ENCODE data around the gene TSPAN5.

Gene TSPAN5

GRCh38 chr4:98634061-98634460 is 24.4 kb downstream of the TSPAN5 start:
- H3K79me2 ChIP-seq (ENCODE audit: insufficient read depth, low read length), result peaks cover 57% of the 10 kb centered on the region
- no peaks in the 10 kb centered on the region for H3K9me3 ChIP-seq (ENCODE audit: insufficient read depth, low read depth, low read length)
- H3K4me1 ChIP-seq (ENCODE audit: insufficient read depth, low read length, poor library complexity, severe bottlenecking), result peaks cover 11% of the 10 kb centered on the region
- H3F3A ChIP-seq (ENCODE audit: low read depth), result no peaks in the 10 kb centered on the region
- no peak overlapping the region for H3K4me3 ChIP-seq (ENCODE audit: low read length, poor library complexity, severe bottlenecking)
- H2AFZ ChIP-seq (ENCODE audit: low read length), result no peak overlapping the region
- H3K27me3 ChIP-seq (ENCODE audit: insufficient read depth, low read length, poor library complexity, severe bottlenecking), result no peaks in the 10 kb centered on the region
- H3K4me2 ChIP-seq (ENCODE audit: low read depth, low read length, poor library complexity, severe bottlenecking), result no peak overlapping the region
- H3K9me2 ChIP-seq (replicated peaks; ENCODE audit: low read depth, low read length), result no peaks in the 10 kb centered on the region
- TF ChIP-seq EZH2phosphoT487 (IDR thresholded peaks at IDR 0.05; ENCODE audit: borderline replicate concordance) (no peak), CTCF (conservative IDR thresholded peaks at IDR 0.05; ENCODE audit: low read length) (no peak)
- no peak overlapping the region for H3K9ac ChIP-seq (ENCODE audit: low read depth, low read length, poor library complexity, severe bottlenecking)
- H3K36me3 ChIP-seq (ENCODE audit: insufficient read depth, low read length), result no peaks in the 10 kb centered on the region
- no peaks in the 10 kb centered on the region for H4K20me1 ChIP-seq (ENCODE audit: insufficient read depth, low read length, poor library complexity, severe bottlenecking)

- Histone ChIP-seq H4K20me1 (ENCODE audit: insufficient read depth, low read length, poor library complexity, severe bottlenecking) (no peaks in the 10 kb centered on the region), H3K9me3 (ENCODE audit: insufficient read depth, low read depth, low read length) (no peaks in the 10 kb centered on the region), H3K9me2 (replicated peaks; ENCODE audit: low read depth, low read length) (no peaks in the 10 kb centered on the region), H2AFZ (ENCODE audit: low read length) (no peak overlapping the region), H3F3A (ENCODE audit: low read depth) (no peaks in the 10 kb centered on the region), H3K9ac (ENCODE audit: low read depth, low read length, poor library complexity, severe bottlenecking) (no peak overlapping the region), H3K4me1 (ENCODE audit: insufficient read depth, low read length, poor library complexity, severe bottlenecking) (peaks cover 11% of the 10 kb centered on the region), H3K27me3 (ENCODE audit: insufficient read depth, low read length, poor library complexity, severe bottlenecking) (no peaks in the 10 kb centered on the region), H3K4me2 (ENCODE audit: low read depth, low read length, poor library complexity, severe bottlenecking) (no peak overlapping the region), H3K36me3 (ENCODE audit: insufficient read depth, low read length) (no peaks in the 10 kb centered on the region), H3K79me2 (ENCODE audit: insufficient read depth, low read length) (peaks cover 49% of the 10 kb centered on the region), H3K4me3 (ENCODE audit: low read length, poor library complexity, severe bottlenecking) (no peak overlapping the region)
- no peak for TF ChIP-seq CTCF (conservative IDR thresholded peaks at IDR 0.05; ENCODE audit: low read length)
- no peak for TF ChIP-seq EZH2phosphoT487 (IDR thresholded peaks at IDR 0.05; ENCODE audit: borderline replicate concordance)
Measured at GRCh38 chr4:98633159-98633558, 25.3 kb downstream of the TSPAN5 start.

- Histone ChIP-seq H3K27me3 (ENCODE audit: insufficient read depth, low read length, poor library complexity, severe bottlenecking) (no peaks in the 10 kb centered on the region), H3K4me1 (ENCODE audit: insufficient read depth, low read length, poor library complexity, severe bottlenecking) (peaks cover 11% of the 10 kb centered on the region), H3K4me3 (ENCODE audit: low read length, poor library complexity, severe bottlenecking) (no peak overlapping the region), H3K9ac (ENCODE audit: low read depth, low read length, poor library complexity, severe bottlenecking) (no peak overlapping the region), H3K9me2 (replicated peaks; ENCODE audit: low read depth, low read length) (no peaks in the 10 kb centered on the region), H3K36me3 (ENCODE audit: insufficient read depth, low read length) (no peaks in the 10 kb centered on the region), H3K9me3 (ENCODE audit: insufficient read depth, low read depth, low read length) (no peaks in the 10 kb centered on the region), H3K79me2 (ENCODE audit: insufficient read depth, low read length) (peaks cover 42% of the 10 kb centered on the region; the same call in 1 of the 2 replicates), H2AFZ (ENCODE audit: low read length) (no peak overlapping the region), H3K4me2 (ENCODE audit: low read depth, low read length, poor library complexity, severe bottlenecking) (no peak overlapping the region), H4K20me1 (ENCODE audit: insufficient read depth, low read length, poor library complexity, severe bottlenecking) (no peaks in the 10 kb centered on the region), H3F3A (ENCODE audit: low read depth) (no peaks in the 10 kb centered on the region)
- TF ChIP-seq CTCF (conservative IDR thresholded peaks at IDR 0.05; ENCODE audit: low read length), result no peak
- TF ChIP-seq EZH2phosphoT487 (IDR thresholded peaks at IDR 0.05; ENCODE audit: borderline replicate concordance), result no peak
Measured at GRCh38 chr4:98632258-98632657, 26.2 kb downstream of the TSPAN5 start.
